Esophagus squamous epithelium (tissue), 4 donors: Measurements from ENCODE around the gene INO80D.

Source experiments
- POLR2A ChIP-seq, 4 donors: fragments of 450-650 bp; IDR thresholded peaks; one replicate each; pipeline ENCODE4 v1.6.1; 2017; ENCODE audit warnings: antibody characterized with exemption in 4 of 4, mild to moderate bottlenecking in 4 of 4, moderate library complexity in 3 of 4
- TF ChIP-seq, protein P1 (sequence below), 6 experiments: fragments of 450-650 bp in 4 of 6; fragments of 200-600 bp in 2 of 6; sonication (generic) in 2 of 6; IDR thresholded peaks; one replicate each; pipeline ENCODE4 v1.5.1; 2016 to 2019; ENCODE audit warnings: antibody characterized with exemption in 6 of 6, mild to moderate bottlenecking in 4 of 6, moderate library complexity in 4 of 6

DNA sequence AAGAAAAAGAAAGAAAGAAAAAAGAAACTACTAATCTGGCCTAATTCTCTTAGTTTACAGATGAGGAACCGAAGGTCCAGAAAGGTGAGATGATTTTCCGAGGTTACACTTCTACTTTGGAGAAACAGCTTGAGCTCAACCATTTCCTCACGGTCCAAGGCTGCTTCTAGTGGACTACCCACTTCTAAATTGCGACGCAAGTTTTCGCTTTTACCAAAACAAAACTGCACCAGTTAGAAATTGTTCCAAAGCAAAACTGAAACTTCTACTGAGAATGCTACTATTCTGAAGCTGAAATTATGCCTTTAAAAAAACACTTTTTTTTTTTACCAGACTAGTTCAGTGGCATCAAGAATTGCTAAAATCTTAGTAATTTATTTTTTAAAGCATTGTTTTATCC, 101.6 kb downstream of the INO80D start:
- TF ChIP-seq, protein P1, sequence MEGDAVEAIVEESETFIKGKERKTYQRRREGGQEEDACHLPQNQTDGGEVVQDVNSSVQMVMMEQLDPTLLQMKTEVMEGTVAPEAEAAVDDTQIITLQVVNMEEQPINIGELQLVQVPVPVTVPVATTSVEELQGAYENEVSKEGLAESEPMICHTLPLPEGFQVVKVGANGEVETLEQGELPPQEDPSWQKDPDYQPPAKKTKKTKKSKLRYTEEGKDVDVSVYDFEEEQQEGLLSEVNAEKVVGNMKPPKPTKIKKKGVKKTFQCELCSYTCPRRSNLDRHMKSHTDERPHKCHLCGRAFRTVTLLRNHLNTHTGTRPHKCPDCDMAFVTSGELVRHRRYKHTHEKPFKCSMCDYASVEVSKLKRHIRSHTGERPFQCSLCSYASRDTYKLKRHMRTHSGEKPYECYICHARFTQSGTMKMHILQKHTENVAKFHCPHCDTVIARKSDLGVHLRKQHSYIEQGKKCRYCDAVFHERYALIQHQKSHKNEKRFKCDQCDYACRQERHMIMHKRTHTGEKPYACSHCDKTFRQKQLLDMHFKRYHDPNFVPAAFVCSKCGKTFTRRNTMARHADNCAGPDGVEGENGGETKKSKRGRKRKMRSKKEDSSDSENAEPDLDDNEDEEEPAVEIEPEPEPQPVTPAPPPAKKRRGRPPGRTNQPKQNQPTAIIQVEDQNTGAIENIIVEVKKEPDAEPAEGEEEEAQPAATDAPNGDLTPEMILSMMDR (IDR thresholded peaks at IDR 0.05): no peak
- no peak for TF ChIP-seq POLR2A (IDR thresholded peaks at IDR 0.05)
